Brain microvascular endothelial cell (primary cell): Measurements from ENCODE around the gene SUN2.

Source experiments
- DNase-seq: peaks from one replicate; pipeline ENCODE4 v3.0.0-alpha.2; 2020
- H3K27ac ChIP-seq: fragments of 250-450 bp; sonication (Bioruptor Pico); 2 replicates; pipeline ENCODE4 v1.5.1; 2020; ENCODE audit warnings: mild to moderate bottlenecking, moderate library complexity
- H3K27me3 ChIP-seq: fragments of 250-450 bp; sonication (Bioruptor Pico); replicated peaks from 2 replicates; pipeline ENCODE4 v1.5.1; 2020; ENCODE audit warnings: mild to moderate bottlenecking
- H3K36me3 ChIP-seq: fragments of 250-450 bp; sonication (Bioruptor Pico); replicated peaks from 2 replicates; pipeline ENCODE4 v1.5.1; 2020; ENCODE audit warnings: mild to moderate bottlenecking
- H3K4me3 ChIP-seq: 2 replicates; pipeline ENCODE4 v1.5.1; 2011; ENCODE audit warnings: low read depth, mild to moderate bottlenecking, control low read depth, low read length, moderate library complexity
- in situ Hi-C: cut with HindIII; loops from 2 replicates; pipeline ENCODE4 v1.10.0; 2017; ENCODE audit warnings: low sequenced_read_pairs, low pct_ligation_motif_present
- TF ChIP-seq, protein P1 (sequence below): IDR thresholded peaks from 2 replicates; pipeline ENCODE4 v1.5.1; 2011; ENCODE audit warnings: low read depth, mild to moderate bottlenecking, moderate library complexity, low read length, control low read depth, inconsistent platforms; ENCODE audit errors: missing control alignments

The SUN2 gene

DNA sequence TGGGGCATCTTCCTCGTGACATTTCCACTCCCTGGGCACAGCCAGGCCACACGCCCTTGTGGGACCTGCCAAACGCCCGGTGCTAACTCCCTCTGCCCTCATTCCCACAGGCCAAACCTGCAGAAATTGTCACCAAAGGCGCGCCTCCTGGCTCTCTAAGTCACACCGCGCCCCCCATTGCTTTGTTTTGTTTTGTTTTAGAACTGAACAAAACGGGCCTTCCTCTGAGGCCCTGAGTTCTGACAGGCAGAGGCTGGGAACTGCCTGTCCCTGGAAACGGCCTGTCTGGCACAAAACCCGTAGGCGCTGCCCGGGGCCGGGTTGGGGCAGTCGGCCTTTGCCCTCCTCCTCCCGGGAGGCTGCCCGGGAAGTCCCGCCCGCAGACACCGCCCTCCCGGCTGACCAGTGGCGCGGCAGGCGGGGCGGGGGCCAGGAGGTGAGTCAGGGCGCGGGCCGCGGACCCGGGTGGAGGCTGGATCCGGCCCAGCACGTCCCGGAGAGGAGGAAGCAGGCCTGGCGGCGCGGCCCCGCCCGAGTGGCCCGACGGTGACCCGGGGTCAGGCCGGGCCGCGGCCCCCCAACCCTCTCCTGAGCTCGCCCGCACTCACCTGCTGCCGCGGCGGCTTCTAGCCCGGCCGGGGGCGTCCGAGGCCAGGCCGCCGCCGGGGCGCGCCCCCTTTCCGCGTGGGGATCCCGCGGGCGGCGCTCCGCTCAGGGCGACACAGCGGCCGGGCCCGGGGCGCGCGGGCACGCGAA lies 465 bp downstream of the SUN2 start:
- TF ChIP-seq, protein P1, sequence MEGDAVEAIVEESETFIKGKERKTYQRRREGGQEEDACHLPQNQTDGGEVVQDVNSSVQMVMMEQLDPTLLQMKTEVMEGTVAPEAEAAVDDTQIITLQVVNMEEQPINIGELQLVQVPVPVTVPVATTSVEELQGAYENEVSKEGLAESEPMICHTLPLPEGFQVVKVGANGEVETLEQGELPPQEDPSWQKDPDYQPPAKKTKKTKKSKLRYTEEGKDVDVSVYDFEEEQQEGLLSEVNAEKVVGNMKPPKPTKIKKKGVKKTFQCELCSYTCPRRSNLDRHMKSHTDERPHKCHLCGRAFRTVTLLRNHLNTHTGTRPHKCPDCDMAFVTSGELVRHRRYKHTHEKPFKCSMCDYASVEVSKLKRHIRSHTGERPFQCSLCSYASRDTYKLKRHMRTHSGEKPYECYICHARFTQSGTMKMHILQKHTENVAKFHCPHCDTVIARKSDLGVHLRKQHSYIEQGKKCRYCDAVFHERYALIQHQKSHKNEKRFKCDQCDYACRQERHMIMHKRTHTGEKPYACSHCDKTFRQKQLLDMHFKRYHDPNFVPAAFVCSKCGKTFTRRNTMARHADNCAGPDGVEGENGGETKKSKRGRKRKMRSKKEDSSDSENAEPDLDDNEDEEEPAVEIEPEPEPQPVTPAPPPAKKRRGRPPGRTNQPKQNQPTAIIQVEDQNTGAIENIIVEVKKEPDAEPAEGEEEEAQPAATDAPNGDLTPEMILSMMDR, result no peak
- DNase-seq, result peak; percentile 28
- in situ Hi-C loops, result no loop called here

DNA sequence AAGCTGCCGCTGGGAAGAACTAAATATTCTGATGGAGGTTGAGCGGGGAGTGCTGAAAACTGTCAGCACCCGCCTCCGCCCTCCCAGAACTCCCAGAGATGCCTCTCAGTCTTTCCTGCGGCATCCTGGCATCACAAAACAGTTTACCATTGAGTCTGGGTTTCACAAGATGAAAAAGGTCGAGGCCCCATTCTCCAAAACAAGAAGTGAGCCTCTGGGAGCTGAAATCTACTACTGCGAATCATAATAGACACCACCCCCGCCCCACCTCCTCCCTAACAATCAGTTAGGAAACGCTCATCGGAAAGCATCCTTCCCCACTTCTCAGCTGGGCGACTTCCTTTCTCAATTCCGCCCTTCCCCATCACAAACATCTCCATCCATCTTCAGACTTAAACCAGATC lies 1.0 kb downstream of the SUN2 start:
- Histone ChIP-seq H3K36me3 (peaks cover 21% of the 10 kb centered on the region), H3K27ac (peak overlapping the region; percentile 59), H3K4me3 (peak overlapping the region; percentile 66), H3K27me3 (no peaks in the 10 kb centered on the region)
- TF ChIP-seq, protein P1, result no peak
- in situ Hi-C loops, result no loop called here
- no peak for DNase-seq

More for the DNA sequence above, 465 bp downstream of the SUN2 start:
- H3K27ac ChIP-seq, result peak overlapping the region; percentile 59
- no peaks in the 10 kb centered on the region for H3K27me3 ChIP-seq
- peaks cover 15% of the 10 kb centered on the region for H3K36me3 ChIP-seq
- peak overlapping the region; percentile 66 for H3K4me3 ChIP-seq

DNA sequence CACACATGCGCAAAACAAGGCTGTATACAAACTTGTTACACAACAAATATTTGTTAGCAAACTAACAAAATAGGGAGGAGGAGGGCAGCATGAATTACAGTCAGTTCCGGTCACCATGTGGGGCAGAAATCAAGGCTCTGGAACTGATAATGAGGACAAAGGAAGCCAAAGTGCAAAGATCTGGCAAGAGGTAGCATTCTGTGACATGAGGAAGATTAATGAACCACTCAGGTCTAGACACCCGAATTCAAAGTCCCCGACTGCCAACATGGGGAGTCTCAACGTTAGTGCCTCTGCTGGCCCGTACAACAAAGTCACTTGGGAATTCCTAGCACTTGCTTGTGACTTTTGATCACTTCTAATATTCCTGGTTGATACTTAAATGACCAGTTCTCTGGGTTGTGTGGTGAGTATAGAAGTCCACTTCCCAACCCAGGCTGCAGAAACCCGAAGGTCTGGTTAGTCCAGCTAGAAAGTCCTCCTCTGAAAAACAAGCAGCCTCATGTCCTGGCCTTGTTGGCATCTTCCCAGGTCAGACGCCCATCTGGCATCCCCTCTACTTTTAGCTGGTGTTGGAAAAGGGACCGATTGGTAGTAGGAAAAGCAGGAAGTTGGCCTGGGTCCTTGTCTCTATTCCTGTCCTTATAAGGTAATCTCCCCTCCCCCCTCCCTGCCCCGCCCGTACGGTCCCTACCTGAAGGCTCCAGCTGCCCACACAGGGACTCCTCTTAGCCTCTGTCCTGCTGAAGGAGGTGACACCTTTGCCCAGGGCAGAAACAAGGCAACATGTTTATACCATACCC lies 1.6 kb downstream of the SUN2 start:
- H3K4me3 ChIP-seq, result peak overlapping the region; percentile 66
- H3K27ac ChIP-seq, result no peak overlapping the region
- no peaks in the 10 kb centered on the region for H3K27me3 ChIP-seq
- peaks cover 27% of the 10 kb centered on the region for H3K36me3 ChIP-seq
- in situ Hi-C loops, result no loop called here
- DNase-seq, result no peak
- TF ChIP-seq, protein P1, result no peak

DNA sequence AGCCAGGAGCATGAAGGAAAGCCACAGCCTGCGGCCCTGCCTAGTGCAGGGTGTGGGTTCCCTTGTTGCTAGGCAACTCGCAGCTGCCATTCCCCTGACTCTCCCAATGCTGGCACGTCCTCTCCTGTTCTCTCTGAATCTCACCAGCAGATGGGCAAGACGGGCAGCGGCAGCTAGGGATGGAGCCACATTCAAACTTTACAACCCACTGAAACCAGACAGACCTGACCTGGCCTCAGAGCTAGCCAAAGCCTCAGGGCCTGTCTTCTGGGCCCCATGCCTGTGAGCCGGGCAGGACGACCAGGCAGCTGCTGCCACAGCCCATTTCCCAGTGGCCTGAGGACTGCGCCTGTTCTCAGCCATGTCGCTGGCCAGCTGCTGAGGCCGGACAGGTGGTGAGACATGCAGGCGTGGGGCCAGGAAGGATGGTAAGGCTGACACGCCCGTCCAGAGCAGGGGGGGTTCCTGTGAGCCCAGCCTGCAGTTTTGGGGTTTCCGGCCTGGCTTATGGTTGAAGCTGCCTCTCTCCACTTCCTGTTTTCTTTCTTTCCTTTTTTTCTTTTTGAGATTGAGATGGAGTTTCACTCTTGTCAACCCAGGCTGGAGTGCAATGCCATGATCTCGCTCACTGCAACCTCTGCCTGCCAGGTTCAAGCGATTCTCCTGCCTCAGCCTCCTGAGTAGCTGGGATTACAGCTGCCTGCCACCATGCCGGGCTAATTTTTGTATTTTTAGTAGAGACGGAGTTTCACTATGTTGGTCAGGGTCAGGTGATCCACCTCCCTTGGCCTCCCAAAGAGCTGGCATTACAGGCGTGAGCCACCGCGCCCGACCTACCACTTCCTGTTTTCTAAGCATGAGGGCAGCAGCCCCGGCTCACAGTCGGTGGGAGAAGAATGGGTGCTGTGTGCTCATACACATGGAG lies 4.1 kb downstream of the SUN2 start:
- no peak overlapping the region for H3K4me3 ChIP-seq
- H3K27ac ChIP-seq, result no peak overlapping the region
- no peak for DNase-seq
- TF ChIP-seq, protein P1, result no peak
- no peaks in the 10 kb centered on the region for H3K27me3 ChIP-seq
- peaks cover 37% of the 10 kb centered on the region for H3K36me3 ChIP-seq
- in situ Hi-C loops, result no loop called here

DNA sequence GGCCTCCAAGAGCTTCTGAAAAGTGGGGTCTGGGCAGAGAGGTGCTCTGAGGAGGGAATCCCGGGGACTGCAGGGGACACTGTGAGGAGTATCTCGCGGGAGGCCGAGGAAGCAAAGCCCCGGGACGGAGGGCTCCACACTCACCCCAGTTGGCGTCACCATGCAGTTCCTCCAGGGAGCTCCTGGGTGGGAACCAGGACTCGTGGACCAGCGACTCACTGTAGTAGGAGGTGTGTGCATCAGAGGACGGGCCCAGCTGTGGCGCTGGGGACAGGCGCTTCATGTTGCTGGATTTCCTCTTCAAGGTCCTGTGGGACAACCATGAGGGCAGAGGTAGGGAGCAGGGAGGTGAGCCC lies 4.8 kb downstream of the SUN2 start:
- no peak for DNase-seq
- H3K36me3 ChIP-seq, result peaks cover 37% of the 10 kb centered on the region
- H3K27ac ChIP-seq, result no peak overlapping the region
- H3K27me3 ChIP-seq, result no peaks in the 10 kb centered on the region
- H3K4me3 ChIP-seq, result no peak overlapping the region
- TF ChIP-seq, protein P1, result no peak
- in situ Hi-C loops, result no loop called here
